Breast epithelium (tissue), 3 donors: ENCODE measurements around the gene CHRNA1.

Experiments
- CTCF ChIP-seq, 3 donors: fragments of 450-650 bp; IDR thresholded peaks; one replicate each; pipeline ENCODE4 v1.5.1; 2016 to 2017; ENCODE audit warnings: antibody characterized with exemption in 3 of 3, mild to moderate bottlenecking in 3 of 3, moderate library complexity in 3 of 3
- POLR2A ChIP-seq: fragments of 450-650 bp; IDR thresholded peaks from one replicate; pipeline ENCODE4 v1.6.1; 2016; ENCODE audit warnings: antibody characterized with exemption, mild to moderate bottlenecking, moderate library complexity

- TF ChIP-seq POLR2A (no peak), CTCF (IDR thresholded peaks at IDR 0.05) (no peak)
These were observed 21.9 kb upstream of the CHRNA1 start for GRCh38 chr2:174786066-174786725.
